GM12874 (cell line): ENCODE results near the gene PRM2.

ENCODE experiments used
- TF ChIP-seq, protein P1 (sequence below): IDR thresholded peaks from 2 replicates; pipeline ENCODE4 v1.5.1; 2011; ENCODE audit warnings: low read depth, mild to moderate bottlenecking, control low read depth, low read length, moderate library complexity; ENCODE audit not compliant: insufficient read depth

The PRM2 gene

DNA sequence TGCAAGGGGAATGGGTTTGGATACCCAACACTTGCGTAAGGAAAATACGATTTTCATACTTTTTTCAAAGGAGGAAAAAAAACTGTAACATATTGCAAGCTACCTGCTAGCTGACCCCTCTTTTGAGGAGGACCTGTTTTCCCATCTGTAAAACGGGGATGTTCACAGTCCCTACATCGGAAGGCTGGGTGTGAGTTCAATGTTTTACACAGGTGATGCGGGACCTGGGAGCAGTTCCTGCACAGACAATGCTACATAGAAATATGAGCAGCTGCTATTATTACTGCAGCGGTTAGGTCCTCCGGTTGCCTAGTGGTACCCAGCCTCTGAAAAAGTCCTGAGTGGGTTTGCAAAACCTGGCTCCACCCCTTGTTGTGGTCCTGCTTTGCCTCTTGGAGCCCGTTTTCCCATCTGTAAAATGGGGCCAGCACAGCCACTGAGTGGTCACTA is 23.8 kb downstream of the PRM2 start:
- TF ChIP-seq, protein P1, sequence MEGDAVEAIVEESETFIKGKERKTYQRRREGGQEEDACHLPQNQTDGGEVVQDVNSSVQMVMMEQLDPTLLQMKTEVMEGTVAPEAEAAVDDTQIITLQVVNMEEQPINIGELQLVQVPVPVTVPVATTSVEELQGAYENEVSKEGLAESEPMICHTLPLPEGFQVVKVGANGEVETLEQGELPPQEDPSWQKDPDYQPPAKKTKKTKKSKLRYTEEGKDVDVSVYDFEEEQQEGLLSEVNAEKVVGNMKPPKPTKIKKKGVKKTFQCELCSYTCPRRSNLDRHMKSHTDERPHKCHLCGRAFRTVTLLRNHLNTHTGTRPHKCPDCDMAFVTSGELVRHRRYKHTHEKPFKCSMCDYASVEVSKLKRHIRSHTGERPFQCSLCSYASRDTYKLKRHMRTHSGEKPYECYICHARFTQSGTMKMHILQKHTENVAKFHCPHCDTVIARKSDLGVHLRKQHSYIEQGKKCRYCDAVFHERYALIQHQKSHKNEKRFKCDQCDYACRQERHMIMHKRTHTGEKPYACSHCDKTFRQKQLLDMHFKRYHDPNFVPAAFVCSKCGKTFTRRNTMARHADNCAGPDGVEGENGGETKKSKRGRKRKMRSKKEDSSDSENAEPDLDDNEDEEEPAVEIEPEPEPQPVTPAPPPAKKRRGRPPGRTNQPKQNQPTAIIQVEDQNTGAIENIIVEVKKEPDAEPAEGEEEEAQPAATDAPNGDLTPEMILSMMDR, result no peak

DNA sequence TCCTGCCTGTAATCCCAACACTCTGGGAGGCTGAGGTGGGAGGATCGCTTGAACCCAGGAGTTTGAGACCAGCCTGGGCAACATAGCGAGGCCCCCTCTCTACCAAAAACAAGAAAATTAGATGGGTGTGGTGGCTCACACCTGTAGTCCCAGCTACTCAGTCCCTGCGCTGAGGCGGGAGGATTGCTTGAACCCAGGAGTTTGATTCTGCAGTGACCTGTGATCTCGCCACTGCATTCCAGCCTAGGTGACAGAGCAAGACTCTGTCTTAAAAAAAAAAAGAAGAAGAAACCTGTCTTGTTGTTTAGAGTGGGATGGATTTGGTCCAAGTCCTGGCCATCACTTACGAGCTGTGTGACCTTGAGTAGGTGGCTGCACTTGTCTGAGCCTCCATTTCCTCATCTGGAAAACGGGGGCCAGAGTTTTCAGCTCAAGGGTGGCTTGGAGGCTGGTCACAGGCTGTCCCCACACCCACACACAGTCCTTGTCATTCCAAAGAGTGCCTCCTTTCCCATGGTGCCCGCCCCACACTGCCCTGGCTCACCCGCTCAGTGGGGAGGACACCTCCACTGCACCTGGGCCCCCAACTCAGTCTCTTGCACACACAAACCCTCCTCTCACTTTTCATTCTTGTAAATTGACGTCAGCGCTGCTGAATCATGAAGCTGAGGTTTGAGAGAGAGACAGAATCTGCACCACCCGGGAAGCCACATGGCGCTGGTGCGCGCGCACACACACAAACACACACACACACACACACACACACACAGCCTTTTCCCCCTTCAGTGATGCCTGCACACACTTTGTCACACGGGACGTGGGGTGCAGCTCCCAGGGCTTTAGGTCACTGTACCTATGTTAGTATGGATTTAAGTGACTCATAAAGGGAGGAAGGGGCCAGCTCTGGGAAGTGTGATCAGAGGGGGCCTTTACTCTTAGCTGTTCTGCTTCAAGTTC is 24.5 kb downstream of the PRM2 start:
- TF ChIP-seq, protein P1, result no peak

DNA sequence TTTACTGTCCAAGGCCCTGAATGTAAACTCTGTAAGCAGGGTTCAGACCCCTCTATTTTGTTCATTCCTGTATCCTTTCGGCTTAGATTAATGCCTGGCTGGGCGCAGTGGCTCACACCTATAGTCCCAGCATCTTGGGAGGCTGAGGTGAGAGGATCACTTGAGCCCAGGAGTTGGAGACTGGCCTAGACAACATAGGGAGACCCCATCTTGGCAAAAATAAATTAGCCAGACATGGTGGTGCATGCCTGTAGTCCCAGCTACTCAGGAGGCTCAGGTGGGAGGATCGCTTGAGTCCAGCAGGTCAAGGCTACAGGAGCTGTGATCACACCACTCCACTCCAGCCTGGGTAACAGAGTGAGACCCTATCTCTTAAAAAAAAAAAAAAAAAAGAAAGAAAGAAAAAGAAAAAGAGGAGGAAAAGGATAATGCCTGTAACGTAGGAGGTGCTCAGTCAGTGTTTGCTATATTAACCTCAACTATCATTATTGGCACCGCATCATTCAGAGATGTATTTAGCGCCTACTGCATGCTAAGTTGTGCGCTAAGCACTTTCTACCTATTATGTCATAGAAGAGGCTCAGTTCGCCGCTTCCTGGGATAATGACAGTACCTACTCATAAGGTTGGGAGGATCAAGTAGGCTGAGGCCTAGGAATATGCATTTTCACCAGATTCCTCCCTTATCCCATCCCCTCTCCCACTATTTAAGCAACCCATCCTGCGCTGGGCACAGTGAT is 25.3 kb downstream of the PRM2 start:
- TF ChIP-seq, protein P1, result no peak

DNA sequence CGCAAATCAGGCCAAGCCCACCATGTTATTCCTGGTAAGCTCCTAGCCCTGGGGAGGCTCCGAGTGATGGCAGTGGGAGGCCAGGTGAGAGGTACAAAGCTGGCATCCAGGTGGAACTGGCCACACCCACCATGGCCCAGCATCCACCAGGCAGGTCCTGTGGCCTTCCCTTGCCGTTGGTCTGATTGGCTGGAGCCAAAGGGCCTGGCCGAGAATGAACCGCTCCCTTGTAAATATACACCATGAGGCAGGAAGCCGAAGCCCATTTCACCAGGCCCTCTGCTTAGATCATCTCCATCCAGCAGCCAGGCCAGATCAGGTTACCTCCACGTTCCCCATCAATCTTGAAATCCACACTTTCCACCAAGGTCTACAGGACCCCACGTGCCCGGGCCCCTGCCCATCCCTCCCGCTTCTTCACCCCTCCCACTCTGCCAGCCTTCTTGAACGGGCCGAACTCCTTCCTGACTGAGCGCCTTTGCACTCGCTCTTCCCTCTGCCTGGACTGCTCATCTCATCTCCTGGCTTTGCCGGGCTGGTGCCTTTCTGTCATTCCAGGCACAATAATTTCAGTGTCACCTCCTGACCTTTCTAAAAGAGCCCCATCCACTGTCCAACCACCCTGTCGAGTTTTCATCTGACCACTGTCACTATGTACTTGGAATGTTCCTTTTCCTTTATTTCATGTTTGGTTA is 26.0 kb downstream of the PRM2 start:
- TF ChIP-seq, protein P1, result no peak

- TF ChIP-seq, protein P1, result no peak
Observed at GRCh38 chr16:11249233-11250061, 26.8 kb downstream of the PRM2 start.

- TF ChIP-seq, protein P1, result no peak
Observed at GRCh38 chr16:11248133-11248532, 28.1 kb downstream of the PRM2 start.
